Stimulated activated CD4-positive, alpha-beta T cell treated with anti-CD3 and anti-CD28 coated beads, Interleukin-4, amount 100 ng/mL, for 48 hours (primary cell): ENCODE measurements around the gene FAM161A.

ENCODE experiments used
- DNase-seq, 2 donors: peaks; one replicate each; pipeline ENCODE4 v3.0.0-alpha.2; 2020; ENCODE audit warnings: low read depth in 2 of 2

Gene FAM161A

DNA sequence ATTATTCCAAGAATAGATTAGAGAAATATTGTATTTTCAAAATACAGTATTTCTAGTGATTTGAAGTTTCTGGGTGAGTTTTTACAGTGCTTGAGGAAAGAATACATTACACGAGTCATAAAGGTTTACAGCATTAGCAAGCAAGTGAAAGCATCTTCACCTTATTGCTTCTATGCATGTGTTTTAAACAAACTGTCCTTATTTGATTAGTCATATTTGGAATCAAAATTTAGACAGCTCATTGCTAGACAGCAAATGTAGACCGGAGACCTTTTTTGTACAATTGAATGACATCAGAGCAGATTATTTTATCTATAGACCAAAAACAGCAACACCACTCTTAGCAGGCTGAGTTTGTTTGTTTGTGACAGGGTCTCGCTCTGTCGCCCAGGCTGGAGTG, 69.2 kb downstream of the FAM161A start:
- DNase-seq: no peak

DNA sequence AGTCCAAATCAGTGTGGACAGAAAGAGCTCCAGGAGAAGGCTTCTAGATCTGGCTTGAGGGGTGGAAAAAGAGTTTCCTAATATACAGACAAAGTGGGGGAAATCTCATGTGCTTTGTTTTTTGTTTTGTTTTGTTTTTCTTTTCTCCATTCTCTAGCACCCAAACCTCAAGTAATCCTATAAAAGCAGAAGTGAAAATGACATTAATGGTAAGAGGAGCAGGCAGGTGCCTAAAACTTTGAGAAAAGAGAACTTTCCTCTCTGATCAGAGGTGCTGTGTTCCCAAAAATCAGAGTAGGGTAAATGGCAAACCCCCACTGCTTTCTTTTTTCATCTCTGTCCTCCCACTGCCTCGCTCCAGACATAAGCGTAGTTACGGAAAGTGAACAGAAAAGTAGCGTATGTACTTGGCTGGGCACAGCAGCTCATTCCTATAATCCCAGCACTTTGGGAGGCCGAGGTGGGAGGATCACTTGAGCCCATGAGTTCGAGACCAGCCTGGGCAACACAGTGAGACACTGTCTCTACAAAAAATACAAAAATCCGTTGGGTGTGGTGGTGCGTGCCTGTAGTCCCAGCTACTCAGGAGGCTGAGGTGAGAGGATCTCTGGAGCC, 77.8 kb downstream of the FAM161A start:
- no peak for DNase-seq
